Chondrocyte (in vitro differentiated cells): ENCODE data around the gene POLN. TPM values are rescaled to one million over a fixed set of nuclear protein-coding genes. Genes with fewer than 3 reads are reported as not detected.

Experiments used
- DNase-seq: peaks from one replicate; pipeline ENCODE4 v3.0.0; 2021; ENCODE audit warnings: mixed read lengths, low spot score
- H3K27ac Mint-ChIP-seq: one replicate; pipeline ENCODE4 v1.8.0; 2021; ENCODE audit warnings: mild to moderate bottlenecking, moderate library complexity, mixed read lengths; ENCODE audit not compliant: unreplicated experiment
- H3K27me3 Mint-ChIP-seq: 2 replicates; pipeline ENCODE4 v1.8.0; 2021; ENCODE audit warnings: low read depth, mixed read lengths
- H3K36me3 Mint-ChIP-seq: 2 replicates; pipeline ENCODE4 v1.8.0; 2021; ENCODE audit warnings: low read depth, mixed read lengths
- H3K4me1 Mint-ChIP-seq: 2 replicates; pipeline ENCODE4 v1.8.0; 2021; ENCODE audit warnings: low read depth, mild to moderate bottlenecking, mixed read lengths
- H3K4me3 Mint-ChIP-seq: one replicate; pipeline ENCODE4 v1.8.0; 2021; ENCODE audit warnings: mild to moderate bottlenecking, moderate library complexity, mixed read lengths; ENCODE audit not compliant: unreplicated experiment
- H3K9me3 Mint-ChIP-seq: 2 replicates; pipeline ENCODE4 v1.8.0; 2021; ENCODE audit warnings: low read depth, mixed read lengths
- CTCF ChIP-seq: fragments of 200-600 bp; sonication (generic); IDR thresholded peaks from 2 replicates; pipeline ENCODE4 v1.5.0; 2021; ENCODE audit warnings: antibody characterized with exemption, mild to moderate bottlenecking, moderate library complexity
- total RNA-seq: library from RNA; stranded (reverse); gene quantifications from 3 replicates; pipeline ENCODE4 v1.2.1, GENCODE V29; 2021

POLN gene
- total RNA-seq, 1 donor from 2014 or later: 5.5 TPM

GRCh38 chr4:2193326-2193725 is 48.6 kb downstream of the POLN start:
- no peak for DNase-seq
- no peak overlapping the region for H3K4me3 Mint-ChIP-seq

GRCh38 chr4:2186865-2187172 is 55.1 kb downstream of the POLN start:
- no peaks in the 10 kb centered on the region for H3K4me1 Mint-ChIP-seq
- H3K27ac Mint-ChIP-seq: no peak overlapping the region
- no peak for TF ChIP-seq CTCF
- H3K27me3 Mint-ChIP-seq: no peaks in the 10 kb centered on the region
- peaks cover 35% of the 10 kb centered on the region for H3K9me3 Mint-ChIP-seq
- DNase-seq: no peak
- H3K36me3 Mint-ChIP-seq: peaks cover 23% of the 10 kb centered on the region
- H3K4me3 Mint-ChIP-seq: no peak overlapping the region

More at GRCh38 chr4:2193326-2193725, 48.6 kb downstream of the POLN start:
- Mint-ChIP-seq H3K36me3 (peaks cover 29% of the 10 kb centered on the region), H3K27me3 (no peaks in the 10 kb centered on the region), H3K27ac (no peak overlapping the region), H3K9me3 (peaks cover 10% of the 10 kb centered on the region), H3K4me1 (no peaks in the 10 kb centered on the region)
- no peak for TF ChIP-seq CTCF

- no peaks in the 10 kb centered on the region for H3K4me1 Mint-ChIP-seq
- DNase-seq: no peak
- peaks cover 23% of the 10 kb centered on the region for H3K36me3 Mint-ChIP-seq
Observed at GRCh38 chr4:2186133-2186864, 55.6 kb downstream of the POLN start.

GRCh38 chr4:2183394-2183793 is 58.5 kb downstream of the POLN start:
- Mint-ChIP-seq H3K27ac (no peak overlapping the region), H3K4me3 (no peak overlapping the region), H3K36me3 (peaks cover 15% of the 10 kb centered on the region)

More at GRCh38 chr4:2186133-2186864, 55.6 kb downstream of the POLN start:
- no peaks in the 10 kb centered on the region for H3K27me3 Mint-ChIP-seq
- TF ChIP-seq CTCF: peak; percentile 56
- no peak overlapping the region for H3K4me3 Mint-ChIP-seq
- H3K27ac Mint-ChIP-seq: no peak overlapping the region
- peaks cover 35% of the 10 kb centered on the region for H3K9me3 Mint-ChIP-seq

GRCh38 chr4:2182994-2183393 is 58.9 kb downstream of the POLN start:
- Mint-ChIP-seq H3K9me3 (peaks cover 25% of the 10 kb centered on the region), H3K4me3 (no peak overlapping the region), H3K27ac (no peak overlapping the region), H3K27me3 (no peaks in the 10 kb centered on the region), H3K36me3 (peaks cover 16% of the 10 kb centered on the region), H3K4me1 (no peaks in the 10 kb centered on the region)
- TF ChIP-seq CTCF: no peak
- DNase-seq: no peak

More at GRCh38 chr4:2183394-2183793, 58.5 kb downstream of the POLN start:
- no peak for DNase-seq
- no peak for TF ChIP-seq CTCF
- Mint-ChIP-seq H3K9me3 (peaks cover 26% of the 10 kb centered on the region), H3K4me1 (no peaks in the 10 kb centered on the region), H3K27me3 (no peaks in the 10 kb centered on the region)
